Astrocyte (in vitro differentiated cells and primary cell): ENCODE measurements around the gene NECAP2.

Experiments used
- CTCF ChIP-seq: IDR thresholded peaks from 2 replicates; pipeline ENCODE4 v1.5.1; 2011; ENCODE audit warnings: low read depth, mild to moderate bottlenecking, inconsistent platforms, low read length, moderate library complexity; ENCODE audit not compliant: insufficient read depth
- EZH2 ChIP-seq: IDR thresholded peaks from 2 replicates; pipeline ENCODE4 v1.6.1; 2012; ENCODE audit warnings: mild to moderate bottlenecking, low read length, inconsistent platforms; ENCODE audit not compliant: insufficient read depth

- TF ChIP-seq CTCF (no peak), EZH2 (no peak)
Observed at GRCh38 chr1:16478091-16478490, 37.6 kb downstream of the NECAP2 start.
